Ammon's horn (tissue), 1 donor: ENCODE measurements around the gene CYP3A7.
"Not testable (repeated sequence)": the region's sequence is repeated elsewhere in the genome, so short reads cannot be mapped to it uniquely, and the experiment has no call there.

Experiments used
- DNase-seq: peaks from one replicate; pipeline ENCODE4 v3.0.0-alpha.2; 2016; ENCODE audit warnings: low spot score

CYP3A7 gene

DNA sequence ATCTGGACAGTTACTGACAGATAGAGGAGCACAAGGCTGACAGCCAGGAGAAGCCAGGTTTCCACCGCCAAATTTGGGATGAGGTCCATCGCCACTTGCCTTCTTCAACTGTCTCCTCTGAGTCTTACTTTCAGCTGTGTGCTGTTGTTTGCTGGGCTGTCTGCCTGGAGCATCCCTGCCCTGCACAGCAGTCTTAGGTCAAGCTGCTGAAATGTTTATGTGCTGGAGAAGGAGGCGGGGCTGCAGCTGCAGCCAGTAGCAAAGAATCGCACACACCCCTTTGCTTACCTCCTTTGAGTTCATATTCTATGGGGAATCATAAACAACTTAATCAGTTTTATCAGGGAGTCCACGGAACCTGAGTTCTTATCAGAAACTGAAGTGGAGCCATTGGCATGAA, 35.0 kb downstream of the CYP3A7 start:
- DNase-seq = no peak

GRCh38 chr7:99698867-99699730, 35.9 kb downstream of the CYP3A7 start:
- not testable (repeated sequence) for DNase-seq

DNA sequence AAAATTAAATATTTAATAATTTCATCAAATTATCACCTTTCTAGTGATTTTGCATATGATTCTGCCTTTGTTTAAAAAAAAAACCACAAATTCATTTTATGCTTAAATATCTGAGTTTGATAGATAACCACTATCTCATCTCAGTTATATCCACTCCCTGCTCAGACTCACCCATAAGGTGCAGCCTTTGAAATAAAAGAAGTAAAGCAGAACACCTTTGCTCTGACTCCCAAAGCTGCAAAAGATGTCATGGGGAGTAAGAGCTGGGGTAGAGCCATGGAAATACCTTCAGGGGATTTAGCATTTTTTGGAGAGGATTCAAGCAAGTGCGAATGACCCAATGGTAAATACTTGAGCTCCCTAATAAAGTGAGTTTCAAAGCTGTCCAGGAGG, 40.1 kb downstream of the CYP3A7 start:
- no peak for DNase-seq

- DNase-seq = no peak
Observed at GRCh38 chr7:99694201-99694911, 40.6 kb downstream of the CYP3A7 start.

DNA sequence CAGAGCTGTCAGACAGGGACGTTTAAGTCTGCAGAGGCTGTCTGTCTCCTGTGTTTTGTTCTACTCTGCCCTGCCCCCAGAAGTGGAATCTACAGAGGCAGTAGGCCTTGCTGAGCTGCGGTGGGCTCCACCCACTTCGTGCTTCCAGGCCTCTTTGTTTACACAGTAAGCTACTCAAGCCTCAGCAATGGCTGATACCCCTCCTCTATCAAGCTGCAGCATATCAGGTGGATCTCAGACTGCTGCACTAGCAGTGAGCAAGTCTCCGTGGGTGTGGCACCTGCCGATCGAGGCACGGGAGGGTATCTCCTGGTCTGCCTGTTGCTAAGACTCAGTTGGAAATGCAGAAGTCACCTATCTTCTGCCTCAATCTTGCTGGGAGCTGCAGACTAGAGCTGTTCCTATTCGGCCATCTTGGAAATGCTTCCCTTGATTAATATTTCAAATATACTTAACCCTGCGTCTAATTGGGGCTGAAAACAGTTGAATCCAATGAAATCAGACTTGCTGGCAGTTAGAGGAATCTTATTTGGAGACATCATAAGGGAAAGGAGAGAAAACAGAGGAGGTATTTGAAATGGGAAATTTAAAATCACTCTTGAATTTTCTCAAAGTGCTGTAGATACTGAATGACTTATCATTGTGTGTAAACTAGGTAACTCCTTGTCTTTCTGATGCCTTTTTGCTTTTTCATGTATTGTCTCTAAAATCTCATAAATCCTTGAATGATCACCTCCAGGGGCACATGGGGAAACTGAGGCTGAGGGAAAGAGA, 41.4 kb downstream of the CYP3A7 start:
- DNase-seq = no peak

DNA sequence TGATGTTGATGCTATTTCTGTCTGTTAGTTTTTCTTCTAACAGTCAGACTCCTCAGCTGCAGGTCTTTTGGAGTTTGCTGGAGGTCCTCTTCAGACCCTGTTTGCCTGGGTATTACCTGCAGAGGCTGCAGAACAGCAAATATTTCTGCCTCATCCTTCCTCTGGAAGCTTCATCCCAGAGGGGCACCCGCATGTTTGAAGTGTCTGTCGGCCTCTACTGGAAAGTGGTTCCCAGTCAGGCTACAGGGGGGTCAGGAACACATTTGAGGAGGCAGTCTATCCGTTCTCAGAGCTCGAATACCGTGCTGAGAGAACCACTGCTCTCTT, 41.9 kb downstream of the CYP3A7 start:
- no peak for DNase-seq

DNA sequence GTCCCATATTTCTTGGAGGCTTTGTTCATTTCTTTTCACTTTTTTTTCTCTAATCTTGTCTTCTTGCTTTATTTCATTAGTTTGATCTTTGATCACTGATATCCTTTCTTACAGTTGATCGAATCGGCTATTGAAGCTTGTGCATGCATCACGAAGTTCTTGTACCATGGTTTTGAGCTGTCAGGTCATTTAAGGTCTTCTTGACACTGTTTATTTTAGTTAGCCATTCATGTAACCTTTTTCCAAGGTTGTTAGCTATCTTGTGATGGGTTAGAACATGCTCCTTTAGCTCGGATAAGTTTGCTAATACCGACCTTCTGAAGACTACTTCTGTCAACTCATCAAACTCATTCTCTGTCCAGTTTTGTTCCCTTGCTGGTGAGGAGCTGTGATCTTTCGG, 42.4 kb downstream of the CYP3A7 start:
- DNase-seq = not testable (repeated sequence)

DNA sequence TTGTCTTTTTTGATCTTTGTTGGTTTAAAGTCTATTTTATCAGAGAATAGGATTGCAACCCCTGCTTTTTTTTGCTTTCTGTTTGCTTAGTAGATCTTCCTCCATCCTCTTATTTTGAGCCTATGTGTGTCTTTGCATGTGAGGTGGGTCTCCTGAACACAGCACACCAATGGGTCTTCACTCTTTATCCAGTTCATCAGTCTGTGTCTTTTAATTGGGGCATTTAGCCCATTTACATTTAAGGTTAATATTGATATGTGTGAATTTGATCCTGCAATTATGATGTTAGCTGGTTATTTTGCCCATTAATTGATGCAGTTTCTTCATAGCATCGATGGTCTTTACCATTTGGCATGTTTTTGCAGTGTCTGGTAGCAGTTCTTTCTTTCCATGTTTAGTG, 43.3 kb downstream of the CYP3A7 start:
- not testable (repeated sequence) for DNase-seq

GRCh38 chr7:99690918-99691317, 44.1 kb downstream of the CYP3A7 start:
- DNase-seq = not testable (repeated sequence)

GRCh38 chr7:99685871-99686608, 49.0 kb downstream of the CYP3A7 start:
- DNase-seq = not testable (repeated sequence)

GRCh38 chr7:99685129-99685758, 49.8 kb downstream of the CYP3A7 start:
- DNase-seq = no peak

DNA sequence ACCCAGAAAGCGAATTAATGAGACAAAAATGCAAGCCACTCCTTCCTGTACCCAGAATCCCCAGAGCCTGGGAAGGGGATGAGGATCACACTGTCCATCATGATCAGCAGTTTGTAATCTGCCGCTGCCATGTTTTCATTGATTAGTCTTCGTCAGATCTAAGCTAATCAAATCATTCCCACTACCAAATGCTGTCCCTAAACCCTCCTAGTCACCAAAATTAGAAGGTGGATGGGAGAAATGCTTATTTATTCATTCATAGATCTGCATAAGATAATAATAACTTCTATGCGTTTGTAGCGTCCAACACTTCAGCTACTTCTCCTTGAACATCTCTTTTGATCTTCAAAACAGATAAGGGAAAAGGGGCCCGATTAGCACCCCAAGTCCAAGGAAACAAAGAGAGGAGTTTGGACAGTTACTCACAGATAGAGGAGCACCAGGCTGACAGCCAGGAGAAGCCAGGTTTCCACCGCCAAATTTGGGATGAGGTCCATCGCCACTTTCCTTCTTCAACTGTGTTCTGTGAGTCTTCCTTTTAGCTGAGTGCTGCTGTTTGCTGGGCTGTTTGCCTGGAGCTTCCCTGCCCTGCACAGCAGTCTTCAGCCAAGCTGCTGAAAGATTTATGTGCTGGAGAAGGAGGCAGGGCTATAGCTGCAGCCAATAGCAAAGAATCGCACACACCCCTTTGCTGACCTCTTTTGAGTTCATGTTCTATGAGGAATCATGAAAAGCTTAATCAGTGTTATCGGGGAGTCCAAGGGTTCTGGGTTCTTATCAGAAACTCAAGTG, 55.4 kb downstream of the CYP3A7 start, which contains the start of gene CYP3A5:
Gene CYP3A5, minus strand, starts transcription at position 597 of the 792 bp plus-strand sequence. Its CDS starts 100 bp downstream, at position 497.
- DNase-seq = peak; percentile 6

GRCh38 chr7:99679032-99679399, 56.0 kb downstream of the CYP3A7 start:
- DNase-seq = no peak

DNA sequence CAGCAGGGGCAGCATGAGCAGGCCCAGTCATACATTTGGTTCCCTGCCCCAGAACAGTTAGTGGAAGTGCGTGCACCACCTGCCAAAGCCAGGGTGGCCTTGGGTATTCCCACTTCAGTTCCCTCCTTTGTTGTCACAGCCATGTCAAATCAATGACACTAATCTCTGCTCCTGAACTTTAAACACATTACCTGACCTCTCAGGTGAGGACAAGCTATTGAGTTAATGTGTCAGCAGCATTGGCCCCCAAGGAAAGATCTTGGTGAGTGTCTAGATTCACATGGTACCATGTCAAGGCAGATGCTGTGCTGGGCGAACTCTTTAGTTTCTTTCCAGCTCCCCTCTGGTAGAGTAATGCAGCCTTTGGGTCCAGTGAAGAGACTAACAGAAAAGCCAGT, 57.3 kb downstream of the CYP3A7 start:
- no peak for DNase-seq

- no peak for DNase-seq
Observed at GRCh38 chr7:99677013-99677647, 57.9 kb downstream of the CYP3A7 start.

GRCh38 chr7:99674995-99675742, 59.8 kb downstream of the CYP3A7 start:
- DNase-seq = no peak

GRCh38 chr7:99672573-99672972, 62.4 kb downstream of the CYP3A7 start:
- no peak for DNase-seq

GRCh38 chr7:99669782-99670181, 65.2 kb downstream of the CYP3A7 start:
- DNase-seq = no peak

GRCh38 chr7:99668541-99668940, 66.5 kb downstream of the CYP3A7 start:
- no peak for DNase-seq
